ENCODE measurements around the gene OR5H15.
"Not testable (repeated sequence)": the region's sequence is repeated elsewhere in the genome, so short reads cannot be mapped to it uniquely, and the experiment has no call there.

OR5H15 gene

GRCh38 chr3:98166396-98166795 is at the start of gene OR5H15:
OR5H15 (plus strand) TSS chr3:98166696; CDS start chr3:98168700, 2,004 bp downstream.
- no peak for DNase-seq (ENCODE audit: low read depth)

DNA sequence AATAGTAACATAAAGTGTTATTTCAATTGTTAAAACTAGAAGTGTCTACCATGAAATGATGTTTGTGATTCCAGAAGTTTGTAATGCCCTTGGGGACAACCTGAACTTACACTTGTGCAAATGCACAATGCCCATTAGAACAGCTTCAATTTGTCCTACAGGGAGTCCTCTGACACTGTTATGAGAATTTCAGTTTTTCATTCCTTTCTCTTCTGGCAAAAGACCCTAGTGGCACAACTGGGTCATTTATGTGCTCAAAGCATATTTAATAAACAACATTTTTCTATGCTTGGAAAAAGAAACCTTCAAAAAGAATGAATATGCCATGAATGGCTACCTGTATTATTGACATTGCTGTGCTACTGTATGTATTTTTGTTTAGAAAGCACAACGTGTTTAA is 36.1 kb upstream of the OR5H15 start, which contains the start of gene OR5H1:
Gene OR5H1, plus strand, starts transcription at position 301 of the 400 bp plus-strand sequence. CDS start 1,977 bp downstream, outside the sequence.
- no peak for DNase-seq (ENCODE audit: low read depth)

DNA sequence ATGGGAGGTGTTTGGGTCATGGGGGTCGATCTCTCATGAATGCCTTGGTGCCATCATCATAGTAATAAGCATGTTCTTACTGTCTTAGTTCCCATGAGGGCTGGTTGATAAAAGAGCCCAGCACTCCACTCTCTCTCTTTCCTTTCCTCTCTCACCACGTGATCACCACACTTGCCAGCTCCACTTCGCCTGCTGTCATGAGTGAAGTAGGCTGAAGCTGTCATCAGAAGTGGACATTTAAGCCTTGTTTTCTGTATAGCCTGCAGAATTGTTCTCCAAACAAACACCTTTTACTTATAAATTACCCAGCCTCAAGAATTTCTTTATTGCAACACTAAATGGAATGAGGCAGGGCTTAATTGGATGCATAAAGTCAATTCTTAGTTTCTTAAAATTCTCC is 29.9 kb upstream of the OR5H15 start:
- DNase-seq (ENCODE audit: low read depth), result no peak

GRCh38 chr3:98137826-98138557 is 28.5 kb upstream of the OR5H15 start:
- DNase-seq (ENCODE audit: low read depth), result not testable (repeated sequence)

GRCh38 chr3:98140531-98140930 is 26.0 kb upstream of the OR5H15 start:
- DNase-seq (ENCODE audit: low read depth), result no peak

DNA sequence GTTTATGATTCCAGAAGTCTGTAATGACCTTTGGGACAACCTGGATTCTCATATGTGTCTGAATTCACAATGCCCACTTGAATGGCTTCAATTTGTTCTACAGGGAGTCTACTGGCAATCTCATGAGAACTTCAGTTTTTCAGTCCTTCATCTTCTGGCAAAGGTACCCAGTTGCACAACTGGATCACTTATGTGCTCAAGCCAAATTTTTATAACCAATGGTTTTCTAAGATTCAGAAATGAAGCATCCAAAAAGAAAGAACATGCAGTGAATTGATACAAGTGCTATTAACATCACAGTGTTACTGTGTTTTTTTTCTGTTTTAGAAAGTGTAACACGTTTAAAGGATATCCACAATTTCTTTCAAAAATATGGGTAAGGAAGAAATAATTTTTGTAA is 19.3 kb upstream of the OR5H15 start, which contains the start of gene OR5H14:
Gene OR5H14, plus strand, starts transcription at position 301 of the 400 bp plus-strand sequence. CDS start 1,907 bp downstream, outside the sequence.
- DNase-seq (ENCODE audit: low read depth), result no peak

DNA sequence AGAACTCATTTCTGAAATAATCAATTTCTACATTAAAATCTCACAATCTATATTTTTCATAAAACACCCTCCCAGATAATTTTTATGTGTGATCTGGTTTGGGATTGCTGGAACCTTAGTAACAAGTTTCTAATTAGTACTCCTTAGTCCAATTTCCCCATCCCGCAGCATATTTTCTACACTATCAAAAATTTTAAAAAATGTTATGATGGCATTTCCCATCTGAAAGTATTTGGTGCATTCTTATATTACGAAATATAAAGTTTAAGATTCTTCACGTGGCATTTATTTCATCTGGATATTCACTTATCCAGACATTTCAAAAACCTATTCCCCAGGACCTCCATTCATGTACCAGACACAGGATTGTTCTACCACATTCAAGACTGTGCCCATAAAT is 17.7 kb upstream of the OR5H15 start:
- DNase-seq (ENCODE audit: low read depth), result no peak

DNA sequence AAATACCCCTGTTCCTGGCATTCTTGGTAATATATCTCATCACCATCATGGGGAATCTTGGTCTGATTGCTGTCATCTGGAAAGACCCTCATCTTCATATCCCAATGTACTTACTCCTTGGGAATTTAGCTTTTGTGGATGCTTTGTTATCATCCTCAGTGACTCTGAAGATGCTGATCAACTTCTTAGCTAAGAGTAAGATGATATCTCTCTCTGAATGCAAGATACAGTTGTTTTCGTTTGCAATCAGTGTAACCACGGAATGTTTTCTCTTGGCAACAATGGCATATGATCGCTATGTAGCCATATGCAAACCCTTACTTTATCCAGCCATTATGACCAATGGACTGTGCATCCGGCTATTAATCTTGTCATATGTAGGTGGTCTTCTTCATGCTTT is 17.0 kb upstream of the OR5H15 start:
- not testable (repeated sequence) for DNase-seq (ENCODE audit: low read depth)

DNA sequence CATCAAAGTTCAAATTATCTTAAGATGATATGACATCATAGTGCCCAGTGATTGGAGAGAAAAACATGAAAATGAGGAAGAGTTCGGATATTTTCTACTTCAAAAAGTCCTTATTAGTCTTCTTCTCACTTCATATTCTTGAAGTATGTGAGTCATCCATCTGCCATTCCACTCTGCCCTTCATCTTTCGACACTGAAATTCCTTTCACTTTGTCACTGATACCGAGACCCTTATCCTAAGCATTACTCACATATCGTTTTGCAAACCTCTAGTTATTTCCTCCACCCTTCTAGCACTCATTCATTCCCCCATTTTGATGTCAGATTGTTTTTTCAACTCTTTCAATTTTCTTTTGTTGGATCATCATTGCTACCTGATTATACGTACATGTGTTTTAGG is 15.3 kb upstream of the OR5H15 start:
- DNase-seq (ENCODE audit: low read depth), result no peak

DNA sequence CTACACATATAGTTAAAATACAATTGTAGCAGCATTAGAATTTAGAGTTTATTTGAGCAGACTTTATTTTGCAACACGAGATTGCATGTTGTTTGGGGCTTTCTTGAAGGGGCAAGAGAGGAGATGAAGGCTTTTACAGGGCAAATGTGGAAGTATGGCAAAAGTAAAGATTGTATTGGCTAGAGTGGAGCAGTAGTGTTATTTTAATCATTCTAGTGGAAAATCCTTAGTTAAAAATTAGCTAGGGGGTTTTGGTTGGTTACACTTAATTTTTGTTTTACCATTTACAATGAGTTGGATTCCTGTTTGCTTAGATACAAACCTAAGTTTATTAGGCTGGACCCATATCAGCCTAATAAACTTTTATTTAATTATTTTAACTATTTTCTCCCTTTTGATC is 4.6 kb downstream of the OR5H15 start:
- no peak for DNase-seq (ENCODE audit: low read depth)

- no peak for DNase-seq (ENCODE audit: low read depth)
These were observed 6.1 kb downstream of the OR5H15 start for GRCh38 chr3:98172621-98173020.

DNA sequence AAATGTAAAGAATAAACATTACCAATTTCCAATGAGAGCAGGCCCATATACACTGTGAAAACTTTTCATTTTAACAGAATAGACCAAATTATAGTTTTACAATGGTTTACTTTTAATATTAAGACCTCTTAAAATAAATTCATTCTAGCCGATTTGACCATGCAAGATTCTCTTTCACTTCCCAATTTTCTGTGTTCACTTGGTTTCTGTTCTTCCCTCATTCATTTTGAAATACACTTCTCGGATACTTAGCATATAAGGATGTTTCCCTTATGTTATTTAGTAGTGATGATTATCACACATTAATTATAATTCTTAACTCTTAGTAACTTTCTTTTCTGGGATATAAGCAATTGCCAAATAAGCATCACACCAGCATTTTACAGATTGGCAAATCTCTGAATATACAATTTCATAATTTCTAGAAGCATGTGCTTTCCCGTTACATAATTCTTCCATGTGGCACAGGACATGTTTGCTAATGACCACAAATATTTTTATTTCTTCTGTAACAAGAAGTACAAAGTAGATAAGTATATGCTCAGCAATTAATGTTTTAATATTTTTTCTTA is 13.9 kb downstream of the OR5H15 start:
- no peak for DNase-seq (ENCODE audit: low read depth)

DNA sequence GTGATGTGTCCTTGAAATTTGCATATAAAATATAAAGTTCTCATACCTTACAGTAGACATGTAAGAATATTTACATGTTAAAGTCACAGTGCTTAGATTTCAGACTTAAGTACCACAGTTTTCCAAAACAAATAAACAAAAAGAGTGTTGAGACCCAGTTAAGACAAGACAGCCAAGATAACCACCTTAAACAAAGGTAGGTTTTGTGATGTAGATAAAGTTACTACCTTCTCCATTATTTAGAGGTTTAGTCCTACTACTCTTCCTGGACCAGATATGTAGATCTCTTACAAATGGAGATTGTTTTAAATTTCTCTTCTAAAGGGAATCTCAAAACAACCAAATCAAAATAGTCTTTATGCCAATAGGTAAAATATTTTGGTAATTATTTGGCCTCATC is 15.7 kb downstream of the OR5H15 start:
- no peak for DNase-seq (ENCODE audit: low read depth)

- no peak for DNase-seq (ENCODE audit: low read depth)
These were observed 18.7 kb downstream of the OR5H15 start for GRCh38 chr3:98185180-98185579.

- DNase-seq (ENCODE audit: low read depth), result no peak
These were observed 22.0 kb downstream of the OR5H15 start for GRCh38 chr3:98188545-98188944.

DNA sequence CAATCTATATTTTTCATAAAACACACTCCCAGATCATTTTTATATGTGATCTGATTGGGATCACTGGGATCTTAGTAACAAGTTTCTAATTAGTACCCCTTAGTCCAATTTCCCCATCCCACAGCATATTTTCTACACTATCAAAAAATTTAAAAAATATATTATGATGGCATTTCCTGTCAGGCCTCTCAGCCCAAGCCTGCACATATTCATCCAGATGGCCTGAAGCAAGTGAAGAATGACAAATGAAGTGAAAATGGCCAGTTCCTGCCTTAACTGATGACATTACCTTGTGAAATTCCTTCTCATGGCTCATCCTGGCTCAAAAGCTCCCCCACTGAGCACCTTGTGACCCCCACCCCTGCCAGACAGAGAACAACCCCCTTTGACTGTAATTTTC is 24.4 kb downstream of the OR5H15 start:
- not testable (repeated sequence) for DNase-seq (ENCODE audit: low read depth)

DNA sequence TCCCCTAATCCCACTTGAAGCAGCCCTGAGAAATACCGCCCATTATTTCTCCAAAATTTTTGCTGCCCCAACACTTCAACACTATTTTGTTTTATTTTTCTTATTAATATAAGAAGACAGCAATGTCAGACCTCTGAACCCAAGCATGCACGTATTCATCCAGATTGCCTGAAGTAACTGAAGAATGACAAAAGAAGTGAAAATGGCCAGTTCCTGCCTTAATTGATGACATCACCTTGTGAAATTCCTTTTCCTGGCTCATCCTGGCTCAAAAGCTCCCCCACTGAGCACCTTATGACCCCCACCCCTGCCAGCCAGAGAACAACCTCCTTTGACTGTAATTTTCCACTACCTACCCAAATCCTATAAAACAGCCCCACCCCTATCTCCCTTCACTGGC is 29.8 kb downstream of the OR5H15 start:
- not testable (repeated sequence) for DNase-seq (ENCODE audit: low read depth)

DNA sequence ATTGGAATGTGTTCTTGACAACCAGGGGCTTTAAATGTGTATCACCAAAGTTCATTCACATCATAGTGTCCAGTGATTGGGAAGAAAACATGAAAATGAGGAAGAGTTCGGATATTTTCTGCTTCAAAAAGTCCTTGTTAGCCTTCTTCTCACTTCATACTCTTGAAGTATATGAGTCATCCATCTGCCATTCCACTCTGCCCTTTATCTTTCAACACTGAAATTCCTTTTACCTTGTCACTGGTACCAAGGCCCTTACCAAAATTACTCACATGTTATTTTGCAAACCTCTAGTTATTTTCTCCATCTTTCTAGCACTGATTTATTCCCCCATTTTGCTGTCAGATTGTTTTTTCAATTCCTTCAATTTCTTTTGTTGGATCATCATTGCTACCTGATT is 32.5 kb downstream of the OR5H15 start:
- DNase-seq (ENCODE audit: low read depth), result no peak

DNA sequence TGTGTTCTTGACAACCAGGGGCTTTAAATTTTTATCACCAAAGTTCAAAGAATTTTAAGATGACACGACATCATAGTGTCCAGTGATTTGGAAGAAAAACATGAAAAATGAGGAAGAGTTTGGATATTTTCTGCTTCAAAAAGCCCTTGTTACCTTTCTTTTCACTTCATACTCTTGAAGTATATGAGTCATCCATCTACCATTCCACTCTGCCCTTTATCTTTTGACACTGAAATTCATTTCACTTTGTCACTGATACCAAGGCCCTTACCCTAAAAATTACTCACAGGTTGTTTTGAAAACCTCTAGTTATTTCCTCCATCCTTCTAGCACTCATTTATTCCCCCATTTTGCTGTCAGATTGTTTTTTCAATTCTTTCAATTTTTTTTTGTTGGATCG is 42.7 kb downstream of the OR5H15 start:
- DNase-seq (ENCODE audit: low read depth), result no peak

- no peak for DNase-seq (ENCODE audit: low read depth)
These were observed 46.8 kb downstream of the OR5H15 start for GRCh38 chr3:98213276-98213675.

GRCh38 chr3:98215051-98215450 is 48.6 kb downstream of the OR5H15 start:
- no peak for DNase-seq (ENCODE audit: low read depth)

Measured in activated T-cell treated with anti-CD3 and anti-CD28 coated beads for 24 hours (primary cell).